PC-3 (cell line): Measurements from ENCODE around the gene CD300LG. TPM values are rescaled to one million over a fixed set of nuclear protein-coding genes. Genes with fewer than 3 reads are reported as not detected.

Experiments used
- ATAC-seq: fragments of 200-7000 bp; cut with Tn5 transposase; 2 replicates; pipeline ENCODE4 v1.9.1; 2020; ENCODE audit warnings: mild to moderate bottlenecking, moderate library complexity
- BruUV-seq: library from RNA; stranded (reverse); fragments of 400-500 nt; replicated peaks from 2 replicates; lab custom pipeline; 2021; lab: Mats Ljungman, UMichigan
- CTCF ChIA-PET: fragments of 300-600 bp; sonication (Branson Sonifier 250); formaldehyde crosslinking; loops from one replicate; lab custom pipeline; 2022; ENCODE audit warnings: antibody characterized with exemption; lab: Charles Lee
- POLR2A ChIA-PET: fragments of 300-600 bp; sonication (Branson Sonifier 250); formaldehyde crosslinking; loops from one replicate; lab custom pipeline; 2022; ENCODE audit warnings: antibody characterized with exemption; ENCODE audit not compliant: unreplicated experiment; lab: Charles Lee
- DNase-seq: peaks from one replicate; pipeline ENCODE4 v3.0.0-alpha.2; 2015
- H2AFZ ChIP-seq: fragments of 300-600 bp; sonication (generic); 2 replicates; pipeline ENCODE4 v1.6.0; 2016; ENCODE audit warnings: antibody characterized with exemption, low read length
- H3F3A ChIP-seq: fragments of 300-600 bp; sonication (generic); one replicate; pipeline ENCODE4 v1.6.0; 2017; ENCODE audit warnings: antibody characterized with exemption, low read length, control low read depth, mild to moderate bottlenecking; ENCODE audit not compliant: unreplicated experiment
- H3K27ac ChIP-seq: fragments of 300-600 bp; sonication (generic); 2 replicates; pipeline ENCODE4 v1.5.1; 2016; ENCODE audit warnings: mild to moderate bottlenecking, low read length
- H3K27me3 ChIP-seq: fragments of 300-600 bp; sonication (generic); 2 replicates; pipeline ENCODE4 v1.6.1; 2016; ENCODE audit warnings: low read length, mixed read lengths
- H3K36me3 ChIP-seq: fragments of 300-600 bp; sonication (generic); 2 replicates; pipeline ENCODE4 v1.6.1; 2016; ENCODE audit warnings: low read depth, mixed run types, low read length, mixed read lengths
- H3K4me1 ChIP-seq: fragments of 300-600 bp; sonication (generic); 2 replicates; pipeline ENCODE4 v1.5.1; 2016; ENCODE audit warnings: low read length; ENCODE audit not compliant: insufficient read depth
- H3K4me2 ChIP-seq: fragments of 300-600 bp; sonication (generic); 2 replicates; pipeline ENCODE4 v1.6.0; 2016; ENCODE audit warnings: low read length
- H3K4me3 ChIP-seq: fragments of 300-600 bp; sonication (generic); 2 replicates; pipeline ENCODE4 v1.5.1; 2016; ENCODE audit warnings: mild to moderate bottlenecking, low read length, mixed read lengths
- H3K79me2 ChIP-seq: fragments of 300-600 bp; sonication (generic); 2 replicates; pipeline ENCODE4 v1.6.1; 2017; ENCODE audit warnings: low read length, mixed read lengths
- H3K9ac ChIP-seq: fragments of 300-600 bp; sonication (generic); 2 replicates; pipeline ENCODE4 v1.6.0; 2016; ENCODE audit warnings: mild to moderate bottlenecking, low read length
- H3K9me2 ChIP-seq: fragments of 300-600 bp; sonication (generic); replicated peaks from 2 replicates; pipeline ENCODE4 v1.6.1; 2016; ENCODE audit warnings: mixed run types, low read length, mixed read lengths
- H3K9me3 ChIP-seq: fragments of 300-600 bp; sonication (generic); 2 replicates; pipeline ENCODE4 v1.6.1; 2016; ENCODE audit warnings: low read length, mixed read lengths
- H4K20me1 ChIP-seq: fragments of 300-600 bp; sonication (generic); 2 replicates; pipeline ENCODE4 v1.6.1; 2016; ENCODE audit warnings: low read length, mixed read lengths
- EZH2 ChIP-seq: fragments of 300-600 bp; sonication (generic); IDR thresholded peaks from one replicate; pipeline ENCODE4 v1.6.1; 2017; ENCODE audit warnings: antibody characterized with exemption, mild to moderate bottlenecking, low read length; ENCODE audit not compliant: unreplicated experiment
- EZH2phosphoT487 ChIP-seq: fragments of 300-600 bp; sonication (generic); IDR thresholded peaks from 2 replicates; pipeline ENCODE4 v1.6.1; 2018; ENCODE audit warnings: mild to moderate bottlenecking, antibody characterized with exemption, low read length, borderline replicate concordance
- intact Hi-C: fragments of 100-400 bp; cut with micrococcal nuclease; formaldehyde crosslinking; loops from 2 replicates; pipeline ENCODE4 v1.9.0; 2023
- total RNA-seq: library from RNA; depleted of rRNA; stranded (reverse); fragments of >200 nt; gene quantifications from 2 replicates; pipeline ENCODE4 v1.2.3, GENCODE V29; 2014
- TF ChIP-seq, protein P1 (sequence below): fragments of 300-600 bp; sonication (generic); conservative IDR thresholded peaks from 2 replicates; pipeline ENCODE4 v1.5.1; 2017; ENCODE audit warnings: antibody characterized with exemption, low read depth, mild to moderate bottlenecking, low read length

Gene CD300LG
- total RNA-seq, 1 experiment from 2014 or later, result not detected

DNA sequence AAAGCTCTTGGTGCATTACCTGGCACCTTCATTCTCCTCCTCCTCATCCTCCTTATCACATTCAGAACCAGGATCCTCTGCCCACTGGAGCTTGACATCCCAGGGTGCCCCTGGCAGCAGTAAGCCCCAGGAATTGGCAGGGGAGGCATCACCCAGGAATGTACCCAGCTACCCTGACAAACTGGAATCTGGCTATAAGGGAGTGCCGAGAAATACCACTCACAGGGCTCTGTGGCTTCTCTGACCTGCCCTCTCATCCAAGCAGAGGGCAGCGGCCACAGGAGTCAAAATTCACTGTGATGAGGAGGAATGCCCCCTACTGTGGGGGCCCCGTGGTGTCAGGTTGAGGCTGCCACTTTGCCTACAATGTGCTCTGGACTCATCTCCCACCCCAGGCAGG lies 33.6 kb upstream of the CD300LG start:
- peaks cover 27% of the 10 kb centered on the region for H3K36me3 ChIP-seq
- no peak overlapping the region for H3K4me2 ChIP-seq
- H3K27ac ChIP-seq, result no peak overlapping the region
- no peaks in the 10 kb centered on the region for H3K79me2 ChIP-seq
- peaks cover 16% of the 10 kb centered on the region for H3K4me1 ChIP-seq
- H3K9ac ChIP-seq, result no peak overlapping the region
- no peaks in the 10 kb centered on the region for H3F3A ChIP-seq
- ChIA-PET CTCF (no interaction called here), POLR2A (no interaction called here)
- no peaks in the 10 kb centered on the region for H4K20me1 ChIP-seq
- TF ChIP-seq, protein P1, sequence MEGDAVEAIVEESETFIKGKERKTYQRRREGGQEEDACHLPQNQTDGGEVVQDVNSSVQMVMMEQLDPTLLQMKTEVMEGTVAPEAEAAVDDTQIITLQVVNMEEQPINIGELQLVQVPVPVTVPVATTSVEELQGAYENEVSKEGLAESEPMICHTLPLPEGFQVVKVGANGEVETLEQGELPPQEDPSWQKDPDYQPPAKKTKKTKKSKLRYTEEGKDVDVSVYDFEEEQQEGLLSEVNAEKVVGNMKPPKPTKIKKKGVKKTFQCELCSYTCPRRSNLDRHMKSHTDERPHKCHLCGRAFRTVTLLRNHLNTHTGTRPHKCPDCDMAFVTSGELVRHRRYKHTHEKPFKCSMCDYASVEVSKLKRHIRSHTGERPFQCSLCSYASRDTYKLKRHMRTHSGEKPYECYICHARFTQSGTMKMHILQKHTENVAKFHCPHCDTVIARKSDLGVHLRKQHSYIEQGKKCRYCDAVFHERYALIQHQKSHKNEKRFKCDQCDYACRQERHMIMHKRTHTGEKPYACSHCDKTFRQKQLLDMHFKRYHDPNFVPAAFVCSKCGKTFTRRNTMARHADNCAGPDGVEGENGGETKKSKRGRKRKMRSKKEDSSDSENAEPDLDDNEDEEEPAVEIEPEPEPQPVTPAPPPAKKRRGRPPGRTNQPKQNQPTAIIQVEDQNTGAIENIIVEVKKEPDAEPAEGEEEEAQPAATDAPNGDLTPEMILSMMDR, result no peak
- TF ChIP-seq EZH2 (no peak), EZH2phosphoT487 (no peak)
- no peak overlapping the region for H2AFZ ChIP-seq
- BruUV-seq, result no TSS peak
- intact Hi-C loops, result no loop called here
- no peaks in the 10 kb centered on the region for H3K9me3 ChIP-seq
- H3K4me3 ChIP-seq, result no peak overlapping the region
- no peak for ATAC-seq
- no peaks in the 10 kb centered on the region for H3K27me3 ChIP-seq
- H3K9me2 ChIP-seq, result no peaks in the 10 kb centered on the region
- DNase-seq, result no peak

DNA sequence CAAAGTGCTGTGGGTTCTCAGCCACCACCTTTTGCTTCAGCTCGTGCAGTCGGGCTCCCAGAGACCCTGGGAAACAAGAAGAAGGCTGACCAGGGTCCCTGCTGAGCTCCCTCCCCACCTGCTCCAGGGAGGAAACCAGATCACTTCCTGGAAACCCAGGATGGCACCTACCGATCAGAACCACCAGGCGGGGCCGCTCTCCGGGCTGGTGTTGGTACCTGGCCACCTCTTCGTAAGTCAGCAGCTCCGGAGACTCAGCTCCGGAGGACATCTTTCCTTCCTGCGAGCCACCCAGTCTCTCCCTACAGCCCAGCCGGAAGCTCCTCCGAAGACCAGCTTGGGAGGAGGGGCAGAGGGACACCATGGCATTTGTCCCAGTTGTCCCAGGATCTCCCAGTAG lies 33.0 kb upstream of the CD300LG start:
- DNase-seq, result no peak
- H3F3A ChIP-seq, result no peaks in the 10 kb centered on the region
- CTCF ChIA-PET, result no interaction called here

DNA sequence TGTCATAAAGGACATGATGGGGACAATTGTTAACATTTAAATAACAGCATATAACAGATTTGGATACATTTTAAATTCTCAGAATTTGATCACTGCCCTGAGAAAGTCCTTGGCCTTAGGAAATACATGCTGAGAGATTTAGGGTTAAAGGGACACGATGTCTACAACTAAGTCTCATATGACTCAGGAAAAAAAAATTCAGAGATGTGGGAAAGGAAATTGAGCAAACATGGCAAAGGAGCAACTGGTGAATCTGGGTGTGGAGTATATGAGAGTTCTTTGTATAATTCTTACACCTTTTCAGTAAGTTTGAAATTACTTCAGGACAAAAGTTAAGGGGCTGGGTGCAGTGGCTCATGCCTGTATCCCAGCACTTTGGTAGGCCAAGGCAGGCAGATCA lies 32.3 kb upstream of the CD300LG start:
- Histone ChIP-seq H3F3A (no peaks in the 10 kb centered on the region), H3K4me2 (peak overlapping the region; percentile 30), H3K36me3 (peaks cover 18% of the 10 kb centered on the region; the same call in 1 of the 2 replicates), H2AFZ (no peak overlapping the region), H3K9ac (no peak overlapping the region), H3K4me1 (peaks cover 16% of the 10 kb centered on the region), H4K20me1 (no peaks in the 10 kb centered on the region), H3K9me2 (no peaks in the 10 kb centered on the region), H3K4me3 (no peak overlapping the region), H3K27me3 (no peaks in the 10 kb centered on the region), H3K27ac (peak overlapping the region; percentile 18; the same call in 1 of the 2 replicates), H3K79me2 (no peaks in the 10 kb centered on the region), H3K9me3 (no peaks in the 10 kb centered on the region)
- TF ChIP-seq, protein P1, result no peak
- TF ChIP-seq EZH2, result no peak
- no peak for TF ChIP-seq EZH2phosphoT487
- DNase-seq (peak; percentile 76), ATAC-seq (peak; percentile 80)
- intact Hi-C loops, result no loop called here
- POLR2A ChIA-PET, result no interaction called here
- CTCF ChIA-PET, result no interaction called here
- no TSS peak for BruUV-seq

More for the DNA sequence above, 33.0 kb upstream of the CD300LG start:
- Histone ChIP-seq H4K20me1 (no peaks in the 10 kb centered on the region), H3K79me2 (no peaks in the 10 kb centered on the region), H3K36me3 (peaks cover 21% of the 10 kb centered on the region; the same call in 1 of the 2 replicates), H3K27ac (no peak overlapping the region), H3K9ac (no peak overlapping the region), H3K9me2 (no peaks in the 10 kb centered on the region), H3K4me1 (peaks cover 16% of the 10 kb centered on the region), H2AFZ (no peak overlapping the region), H3K4me2 (no peak overlapping the region), H3K4me3 (no peak overlapping the region), H3K27me3 (no peaks in the 10 kb centered on the region), H3K9me3 (no peaks in the 10 kb centered on the region)
- intact Hi-C loops, result no loop called here
- TF ChIP-seq EZH2phosphoT487, result no peak
- TF ChIP-seq, protein P1, result peak; percentile 31; the same call in 1 of the 2 replicates
- BruUV-seq, result no TSS peak
- ATAC-seq, result no peak
- POLR2A ChIA-PET, result no interaction called here
